ENCODE results near the gene TAGLN. TPM values are rescaled to one million over a fixed set of nuclear protein-coding genes. Genes with fewer than 3 reads are reported as not detected.

Gene TAGLN
- total and polyA plus RNA-seq, 2 of the 8 experiments (the other 6 are each of a cell fraction or from before 2014, with no cell fraction given) = 140 to 300 TPM

DNA sequence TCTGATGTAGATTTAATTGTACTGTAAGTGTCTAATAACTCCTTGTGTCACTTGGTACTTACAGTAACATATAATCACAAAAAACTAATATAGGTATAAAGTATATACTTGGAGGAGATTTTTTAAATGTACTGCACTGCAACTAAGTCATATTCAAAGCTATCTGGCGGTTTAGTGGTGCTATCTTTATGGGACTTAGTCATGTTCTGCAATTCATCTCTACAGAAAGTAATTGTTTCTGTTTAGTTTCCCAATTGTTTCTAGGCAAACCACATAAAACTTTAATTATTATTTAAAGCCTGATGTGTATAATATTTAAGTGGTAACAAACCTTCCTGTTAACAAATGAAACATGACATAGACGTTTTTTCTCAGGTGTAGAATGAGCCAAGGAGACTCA lies 47.1 kb upstream of the TAGLN start:
- Histone ChIP-seq H3K18ac (ENCODE audit: extremely low read depth, low read length) (no peak overlapping the region), H2BK15ac (ENCODE audit: low read length) (no peak overlapping the region), H3K27ac (ENCODE audit: low read depth, low read length) (no peak overlapping the region), H3K9ac (replicated peaks in 1 of 4; ENCODE audit: extremely low read depth in 1 of 4, low read depth in 3 of 4, low read length in 3 of 4) (no peak overlapping the region), H3K23ac (ENCODE audit: insufficient read length) (no peak overlapping the region), H2BK5ac (ENCODE audit: low read depth, low read length) (no peak overlapping the region), H2BK20ac (ENCODE audit: low read length) (no peak overlapping the region), H3K56ac (replicated peaks; ENCODE audit: insufficient read length, low read depth, low read length) (no peak overlapping the region), H4K8ac (ENCODE audit: extremely low read depth, insufficient read depth, low read length) (no peak overlapping the region), H3K79me2 (ENCODE audit: control insufficient read depth in 1 of 2, insufficient read depth in 2 of 2, low read length in 2 of 2) (peaks cover 49 to 98% of the 10 kb centered on the region in 2 experiments), H2AFZ (ENCODE audit: low read length) (no peak overlapping the region), H4K5ac (ENCODE audit: insufficient read length, low read depth, low read length) (no peak overlapping the region), H2AK5ac (ENCODE audit: low read depth, low read length) (no peak overlapping the region), H3K14ac (ENCODE audit: insufficient read length) (no peak overlapping the region), H3K4me1 (replicated peaks in 1 of 4; ENCODE audit: control insufficient read depth in 3 of 4, insufficient read depth in 4 of 4, low read length in 3 of 4) (peaks cover 0 to 2% (median under 1%) of the 10 kb centered on the region in 4 experiments; a peak in 3 of 7 replicates), H3K27me3 (replicated peaks in 1 of 4; ENCODE audit: control insufficient read depth in 3 of 4, extremely low read depth in 1 of 4, insufficient read depth in 3 of 4, low read length in 3 of 4) (no peaks in the 10 kb centered on the region), H2BK12ac (ENCODE audit: low read depth, low read length) (no peak overlapping the region), H3K4ac (replicated peaks; ENCODE audit: insufficient read length, low read depth, low read length) (no peak overlapping the region), H3K9me3 (ENCODE audit: insufficient read depth in 2 of 2, low read depth in 1 of 2, low read length in 1 of 2) (no peaks in the 10 kb centered on the region), H2BK120ac (replicated peaks; ENCODE audit: low read depth, low read length) (no peak overlapping the region), H4K91ac (replicated peaks; ENCODE audit: insufficient read length, low read length) (no peak overlapping the region), H3K36me3 (ENCODE audit: control insufficient read depth in 2 of 4, insufficient read depth in 4 of 4, low read length in 3 of 4) (peaks cover 0 to 66% (median 6%) of the 10 kb centered on the region in 4 experiments), H4K20me1 (replicated peaks in 1 of 2; ENCODE audit: control insufficient read depth in 1 of 2, insufficient read depth in 2 of 2, low read length in 2 of 2) (peaks cover 12 to 16% of the 10 kb centered on the region in 2 experiments), H3K4me3 (ENCODE audit: extremely low read depth in 1 of 4, insufficient read depth in 2 of 4, low read depth in 3 of 4, low read length in 4 of 4) (no peak overlapping the region), H3K79me1 (ENCODE audit: low read depth, low read length) (peaks cover 9% of the 10 kb centered on the region), H3K4me2 (ENCODE audit: insufficient read depth in 1 of 2, low read depth in 2 of 2, low read length in 2 of 2) (no peak overlapping the region), H3K23me2 (ENCODE audit: low read depth, low read length) (no peaks in the 10 kb centered on the region)
- DNase-seq (ENCODE audit: low read depth in 1 of 2, low spot score in 2 of 2) (no peak), FAIRE-seq (no peak)
- ChIA-PET CTCF (ENCODE audit: partially characterized antibody) (no interaction called here), POLR2A (ENCODE audit: partially characterized antibody) (interaction anchor here (0.9 kb wide), 1 partner anchor 50 kb away, joined by 4 read pairs; no protein-coding TSS in a partner anchor)
- 85% methylated on average over 2 of the region's 2 CpGs; no CpG with 5 or more reads in 1 of the 2 experiments for WGBS, 2 experiments (ENCODE audit: extremely low coverage in 1 of 2, insufficient coverage in 1 of 2, insufficient read length in 1 of 2, insufficient replicate concordance in 2 of 2, low coverage in 1 of 2, low lambda C conversion rate in 2 of 2, missing lambda C conversion rate in 1 of 2)
- TF ChIP-seq BCL11A (IDR thresholded peaks at IDR 0.05; ENCODE audit: low read depth in 2 of 2, low read length in 2 of 2) (no peak), RXRA (IDR thresholded peaks at IDR 0.05; ENCODE audit: insufficient read depth, low read depth, low read length) (no peak), JUND (IDR thresholded peaks at IDR 0.05; ENCODE audit: low read length) (no peak), KDM4A (IDR thresholded peaks at IDR 0.05; ENCODE audit: low read depth, low read length, severe bottlenecking) (no peak), TBP (IDR thresholded peaks at IDR 0.05; ENCODE audit: low read depth, low read length) (no peak), ASH2L (IDR thresholded peaks at IDR 0.05; ENCODE audit: low read length) (no peak), CREB1 (IDR thresholded peaks at IDR 0.05) (no peak), NANOG (IDR thresholded peaks at IDR 0.05; ENCODE audit: insufficient read depth, low read depth, low read length, poor library complexity, severe bottlenecking) (no peak), YY1 (IDR thresholded peaks at IDR 0.05; ENCODE audit: low read depth, low read length) (no peak), POU5F1 (IDR thresholded peaks at IDR 0.05; ENCODE audit: low read depth, low read length) (no peak), SIN3A (conservative IDR thresholded peaks at IDR 0.05 in 1 of 2, IDR thresholded peaks at IDR 0.05 in 1 of 2; ENCODE audit: low read depth in 1 of 2, low read length in 2 of 2) (no peak)
